Transverse colon (tissue), 3 donors: ENCODE data around the gene E2F2.

ENCODE experiments used
- EP300 ChIP-seq: sonication (generic); formaldehyde crosslinking; IDR thresholded peaks from one replicate; pipeline ENCODE4 v1.6.1; 2017; ENCODE audit warnings: antibody characterized with exemption, low read depth
- POLR2A ChIP-seq: fragments of 450-650 bp; IDR thresholded peaks from one replicate; pipeline ENCODE4 v1.6.1; 2016; ENCODE audit warnings: antibody characterized with exemption, mild to moderate bottlenecking, moderate library complexity
- TF ChIP-seq, protein P1 (sequence below), 5 experiments: fragments of 200-600 bp in 3 of 5; fragments of 450-650 bp in 2 of 5; sonication (generic) in 3 of 5; IDR thresholded peaks; 1 replicate in 2 of 5; 2 replicates in 3 of 5; pipeline ENCODE4 v1.5.1; 2016 to 2017; ENCODE audit warnings: antibody characterized with exemption in 5 of 5, inconsistent platforms in 3 of 5, mild to moderate bottlenecking in 2 of 5, moderate library complexity in 1 of 5

DNA sequence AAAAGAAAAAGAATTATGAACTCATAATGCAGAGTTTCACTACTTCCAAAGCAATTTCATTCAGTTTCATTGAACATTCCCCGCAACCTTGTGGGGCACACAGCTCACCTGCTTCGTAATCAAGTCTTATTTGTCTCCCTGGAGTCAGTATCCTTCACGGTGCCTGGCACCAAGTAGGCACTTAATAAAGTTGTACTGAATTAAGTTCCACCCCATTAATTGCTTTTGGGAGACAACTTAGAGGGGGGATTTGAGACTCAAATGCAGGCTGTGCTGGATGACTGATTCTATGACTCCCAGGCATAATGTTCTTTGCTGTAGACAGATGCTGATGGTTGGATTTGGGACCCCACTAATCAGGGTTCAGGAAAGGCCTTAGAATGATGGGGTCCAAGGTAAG is 34.7 kb upstream of the E2F2 start:
- TF ChIP-seq, protein P1, sequence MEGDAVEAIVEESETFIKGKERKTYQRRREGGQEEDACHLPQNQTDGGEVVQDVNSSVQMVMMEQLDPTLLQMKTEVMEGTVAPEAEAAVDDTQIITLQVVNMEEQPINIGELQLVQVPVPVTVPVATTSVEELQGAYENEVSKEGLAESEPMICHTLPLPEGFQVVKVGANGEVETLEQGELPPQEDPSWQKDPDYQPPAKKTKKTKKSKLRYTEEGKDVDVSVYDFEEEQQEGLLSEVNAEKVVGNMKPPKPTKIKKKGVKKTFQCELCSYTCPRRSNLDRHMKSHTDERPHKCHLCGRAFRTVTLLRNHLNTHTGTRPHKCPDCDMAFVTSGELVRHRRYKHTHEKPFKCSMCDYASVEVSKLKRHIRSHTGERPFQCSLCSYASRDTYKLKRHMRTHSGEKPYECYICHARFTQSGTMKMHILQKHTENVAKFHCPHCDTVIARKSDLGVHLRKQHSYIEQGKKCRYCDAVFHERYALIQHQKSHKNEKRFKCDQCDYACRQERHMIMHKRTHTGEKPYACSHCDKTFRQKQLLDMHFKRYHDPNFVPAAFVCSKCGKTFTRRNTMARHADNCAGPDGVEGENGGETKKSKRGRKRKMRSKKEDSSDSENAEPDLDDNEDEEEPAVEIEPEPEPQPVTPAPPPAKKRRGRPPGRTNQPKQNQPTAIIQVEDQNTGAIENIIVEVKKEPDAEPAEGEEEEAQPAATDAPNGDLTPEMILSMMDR (IDR thresholded peaks at IDR 0.05) = no peak
- TF ChIP-seq EP300 = no peak
- no peak for TF ChIP-seq POLR2A
